Dedifferentiated amniotic fluid mesenchymal stem cell (primary cell): ENCODE data around the gene ERGIC1.

Experiments used
- DNase-seq: peaks from one replicate; pipeline ENCODE4 v3.0.0-alpha.2; 2016; ENCODE audit errors: extremely low spot score

Gene ERGIC1

GRCh38 chr5:172920447-172920849 is 86.4 kb downstream of the ERGIC1 start:
- no peak for DNase-seq

GRCh38 chr5:172920995-172921394 is 86.9 kb downstream of the ERGIC1 start:
- DNase-seq, result no peak

GRCh38 chr5:172921906-172922305 is 87.9 kb downstream of the ERGIC1 start:
- DNase-seq, result no peak

GRCh38 chr5:172923539-172923938 is 89.5 kb downstream of the ERGIC1 start:
- DNase-seq, result no peak

GRCh38 chr5:172925336-172925948 is 91.4 kb downstream of the ERGIC1 start:
- DNase-seq, result no peak

- no peak for DNase-seq
Measured at GRCh38 chr5:172926008-172926523, 92.0 kb downstream of the ERGIC1 start.

GRCh38 chr5:172926796-172927195 is 92.7 kb downstream of the ERGIC1 start:
- no peak for DNase-seq

GRCh38 chr5:172929371-172929838 is 95.4 kb downstream of the ERGIC1 start:
- no peak for DNase-seq

- DNase-seq, result peak; percentile 67
Measured at GRCh38 chr5:172931001-172931536, 97.0 kb downstream of the ERGIC1 start.

GRCh38 chr5:172932313-172933017 is 98.4 kb downstream of the ERGIC1 start:
- peak; percentile 35 for DNase-seq

- no peak for DNase-seq
Measured at GRCh38 chr5:172933238-172933637, 99.2 kb downstream of the ERGIC1 start.

- DNase-seq, result no peak
Measured at GRCh38 chr5:172935096-172935495, 101.0 kb downstream of the ERGIC1 start.

GRCh38 chr5:172936401-172936800 is 102.3 kb downstream of the ERGIC1 start:
- DNase-seq, result no peak

GRCh38 chr5:172939071-172939470 is 105.0 kb downstream of the ERGIC1 start:
- no peak for DNase-seq

GRCh38 chr5:172939611-172940267 is 105.7 kb downstream of the ERGIC1 start:
- DNase-seq, result no peak

- no peak for DNase-seq
Measured at GRCh38 chr5:172940268-172941066, 106.4 kb downstream of the ERGIC1 start.

GRCh38 chr5:172941067-172941516 is 107.0 kb downstream of the ERGIC1 start:
- DNase-seq, result no peak

GRCh38 chr5:172942556-172942955 is 108.5 kb downstream of the ERGIC1 start:
- no peak for DNase-seq

- peak; percentile 19 for DNase-seq
Measured at GRCh38 chr5:172943283-172943841, 109.3 kb downstream of the ERGIC1 start.

GRCh38 chr5:172943906-172944305 is 109.9 kb downstream of the ERGIC1 start:
- DNase-seq, result no peak

- DNase-seq, result no peak
Measured at GRCh38 chr5:172944741-172945140, 110.7 kb downstream of the ERGIC1 start.
